IMR-90 (cell line): ENCODE results near the gene ZNF436. TPM values are rescaled to one million over a fixed set of nuclear protein-coding genes. Genes with fewer than 3 reads are reported as not detected.

Experiments
- ATAC-seq: fragments of 200-7000 bp; cut with Tn5 transposase; 2 replicates; pipeline ENCODE4 v1.9.1; 2020; ENCODE audit warnings: low read depth, mild to moderate bottlenecking, moderate library complexity
- BruUV-seq: library from RNA; stranded (reverse); fragments of 400-500 nt; replicated peaks from 2 replicates; lab custom pipeline; 2021; lab: Mats Ljungman, UMichigan
- CTCF ChIA-PET: fragments of 300-600 bp; formaldehyde crosslinking; extraction: SDS; loops from one replicate; lab custom pipeline; 2021; ENCODE audit warnings: antibody characterized with exemption; lab: Yijun Ruan, JAX
- POLR2A ChIA-PET: fragments of 300-600 bp; sonication (Branson Sonifier 250); formaldehyde crosslinking; loops from one replicate; lab custom pipeline; 2022; ENCODE audit warnings: antibody characterized with exemption; ENCODE audit not compliant: unreplicated experiment; lab: Charles Lee
- DNase-seq: peaks from one replicate; pipeline ENCODE4 v3.0.0; 2013
- H2AFZ ChIP-seq: replicated peaks from 2 replicates; pipeline ENCODE3; 2013; ENCODE audit warnings: low read length, mild to moderate bottlenecking; ENCODE audit not compliant: poor library complexity
- H2AK5ac ChIP-seq: 2 replicates; pipeline ENCODE4 v1.6.1; 2013; ENCODE audit warnings: low read depth, low read length, inconsistent platforms
- H2AK9ac ChIP-seq: replicated peaks from 2 replicates; pipeline ENCODE3; 2013; ENCODE audit warnings: mild to moderate bottlenecking, low read depth, low read length, moderate library complexity; ENCODE audit not compliant: poor library complexity
- H2BK120ac ChIP-seq: 2 replicates; pipeline ENCODE4 v1.6.1; 2013; ENCODE audit warnings: low read depth, low read length, inconsistent platforms
- H2BK15ac ChIP-seq: 3 replicates; pipeline ENCODE4 v1.6.1; 2013; ENCODE audit warnings: low read depth, low read length, inconsistent platforms
- H2BK20ac ChIP-seq: 2 replicates; pipeline ENCODE4 v1.6.1; 2013; ENCODE audit warnings: low read depth, mild to moderate bottlenecking, inconsistent platforms, low read length, moderate library complexity
- H2BK5ac ChIP-seq: 2 replicates; pipeline ENCODE4 v1.6.1; 2013; ENCODE audit warnings: mild to moderate bottlenecking, low read depth, low read length, inconsistent platforms; ENCODE audit not compliant: poor library complexity, severe bottlenecking
- H3K14ac ChIP-seq: replicated peaks from 2 replicates; pipeline ENCODE4 v1.6.1; 2013; ENCODE audit warnings: low read depth, low read length, inconsistent platforms
- H3K18ac ChIP-seq: 2 replicates; pipeline ENCODE4 v1.6.1; 2013; ENCODE audit warnings: low read depth, low read length, control low read depth
- H3K23ac ChIP-seq: 2 replicates; pipeline ENCODE4 v1.6.1; 2013; ENCODE audit warnings: low read depth, low read length, inconsistent platforms
- H3K27ac ChIP-seq: 2 replicates; pipeline ENCODE4 v1.5.1; 2013; ENCODE audit warnings: mild to moderate bottlenecking, control low read depth, low read length; ENCODE audit not compliant: insufficient read depth
- H3K27me3 ChIP-seq: 2 replicates; pipeline ENCODE4 v1.6.1; 2013; ENCODE audit warnings: low read length; ENCODE audit not compliant: control insufficient read depth, insufficient read depth
- H3K36me3 ChIP-seq: 2 replicates; pipeline ENCODE4 v1.6.1; 2013; ENCODE audit warnings: low read length, mixed read lengths; ENCODE audit not compliant: control insufficient read depth, insufficient read depth
- H3K4ac ChIP-seq: 2 replicates; pipeline ENCODE4 v1.6.1; 2013; ENCODE audit warnings: low read depth, low read length, inconsistent platforms
- H3K4me1 ChIP-seq: 2 replicates; pipeline ENCODE4 v1.6.1; 2013; ENCODE audit warnings: low read length, mixed read lengths; ENCODE audit not compliant: control insufficient read depth, insufficient read depth
- H3K4me2 ChIP-seq: 2 replicates; pipeline ENCODE4 v1.6.1; 2013; ENCODE audit warnings: low read depth, mild to moderate bottlenecking, control low read depth, low read length, moderate library complexity
- H3K4me3 ChIP-seq: 2 replicates; pipeline ENCODE4 v1.5.1; 2013; ENCODE audit warnings: low read depth, mild to moderate bottlenecking, control low read depth, low read length, moderate library complexity; ENCODE audit not compliant: insufficient read depth
- H3K56ac ChIP-seq: 2 replicates; pipeline ENCODE4 v1.6.1; 2013; ENCODE audit warnings: low read length, inconsistent platforms; ENCODE audit not compliant: insufficient read depth; ENCODE audit errors: extremely low read depth
- H3K79me1 ChIP-seq, 2 experiments: 2 replicates each; pipeline ENCODE4 v1.6.1; 2013; ENCODE audit warnings: low read length in 2 of 2, inconsistent platforms in 1 of 2, low read depth in 1 of 2
- H3K9ac ChIP-seq: 2 replicates; pipeline ENCODE4 v1.6.1; 2013; ENCODE audit warnings: low read depth, low read length, control low read depth
- H3K9me1 ChIP-seq: 2 replicates; pipeline ENCODE4 v1.6.1; 2013; ENCODE audit warnings: low read length, inconsistent platforms; ENCODE audit not compliant: insufficient read depth
- H3K9me3 ChIP-seq: 2 replicates; pipeline ENCODE4 v1.6.1; 2013; ENCODE audit warnings: low read length; ENCODE audit not compliant: control insufficient read depth, insufficient read depth
- H4K20me1 ChIP-seq: 2 replicates; pipeline ENCODE4 v1.6.1; 2013; ENCODE audit warnings: low read length, inconsistent platforms; ENCODE audit not compliant: insufficient read depth
- H4K5ac ChIP-seq: 2 replicates; pipeline ENCODE4 v1.6.1; 2013; ENCODE audit warnings: mild to moderate bottlenecking, low read depth, low read length, control low read depth
- H4K8ac ChIP-seq, 2 experiments: 2 replicates each; pipeline ENCODE4 v1.6.1; 2013; ENCODE audit warnings: low read depth in 2 of 2, low read length in 2 of 2, control low read depth in 1 of 2, inconsistent platforms in 1 of 2
- H4K91ac ChIP-seq: 2 replicates; pipeline ENCODE4 v1.6.1; 2013; ENCODE audit warnings: low read depth, low read length, inconsistent platforms; ENCODE audit not compliant: insufficient read depth
- CTCF ChIP-seq: conservative IDR thresholded peaks from 2 replicates; pipeline ENCODE4 v1.5.1; 2012; ENCODE audit warnings: mild to moderate bottlenecking, low read depth, low read length, improper control_type of control experiment
- POLR2A ChIP-seq: IDR thresholded peaks from 2 replicates; pipeline ENCODE4 v1.6.1; 2012; ENCODE audit warnings: mild to moderate bottlenecking, low read depth, low read length
- WGBS, 2 experiments: methylation state at CpG; one replicate each; pipeline versions ENCODE4 v1.1.5 to v1.1.7; 2013; ENCODE audit warnings: missing lambda C conversion rate in 2 of 2; ENCODE audit not compliant: insufficient read length in 1 of 2; ENCODE audit errors: extremely low coverage in 2 of 2; 5-methylcytosine and 5-hydroxymethylcytosine counted together
- dilution Hi-C: fragments of 300-500 bp; cut with HindIII; formaldehyde crosslinking; loops from one replicate; pipeline ENCODE4 v1.14.3; 2018; ENCODE audit warnings: low sequenced_read_pairs; ENCODE audit not compliant: unreplicated experiment
- in situ Hi-C: fragments of 300-500 bp; cut with MboI; formaldehyde crosslinking; loops from 3 replicates; pipeline ENCODE4 v1.14.3; 2019; ENCODE audit warnings: low sequenced_read_pairs, inconsistent platforms, mixed read lengths
- intact Hi-C: fragments of 100-400 bp; cut with micrococcal nuclease; formaldehyde crosslinking; loops from 2 replicates; pipeline ENCODE4 v1.10.0; 2022
- polyA plus RNA-seq, 3 experiments: library from polyadenylated mRNA; depleted of rRNA; stranded (reverse); fragments of >200 nt; gene quantifications; 2 replicates each; pipeline ENCODE4 v1.2.3, GENCODE V29; 2012; ENCODE audit warnings: low replicate concordance in 1 of 3
- total RNA-seq: library from RNA; depleted of rRNA; stranded (reverse); fragments of >200 nt; gene quantifications from 2 replicates; pipeline ENCODE4 v1.2.3, GENCODE V29; 2012

ZNF436 gene
- total and polyA plus RNA-seq, 2 of the 4 experiments (the other 2 are of a cell fraction): 5.3 to 14.3 TPM

GRCh38 chr1:23345920-23346319, 23.7 kb downstream of the ZNF436 start:
- Histone ChIP-seq H3K14ac (no peak overlapping the region), H3K27me3 (no peaks in the 10 kb centered on the region), H2BK120ac (no peak overlapping the region), H4K20me1 (peaks cover 24% of the 10 kb centered on the region), H3K9me1 (no peaks in the 10 kb centered on the region), H3K4ac (no peak overlapping the region), H3K4me3 (no peak overlapping the region), H2AK5ac (no peak overlapping the region; the same call in 1 of the 2 replicates), H4K91ac (no peak overlapping the region), H3K9ac (no peak overlapping the region), H4K8ac (peak overlapping the region in 1 of 2 experiments; percentile 96; a peak in 2 of 4 replicates), H3K27ac (no peak overlapping the region), H2BK20ac (no peak overlapping the region), H2BK15ac (no peak overlapping the region), H3K23ac (no peak overlapping the region), H2BK5ac (no peak overlapping the region), H3K4me1 (no peaks in the 10 kb centered on the region; the same call in 1 of the 2 replicates), H3K9me3 (no peaks in the 10 kb centered on the region), H3K4me2 (no peak overlapping the region), H3K18ac (no peak overlapping the region), H3K79me1 (no peaks in the 10 kb centered on the region), H4K5ac (no peak overlapping the region), H2AFZ (no peak overlapping the region), H3K56ac (no peak overlapping the region), H2AK9ac (peak overlapping the region; percentile 89), H3K36me3 (no peaks in the 10 kb centered on the region)
- in situ Hi-C loops (no loop called here), dilution Hi-C loops (no loop called here), intact Hi-C loops (no loop called here)
- TF ChIP-seq CTCF (no peak), POLR2A (no peak)
- CTCF ChIA-PET: interaction anchor here (0.9 kb wide), 1 partner anchor 8 kb away, joined by 6 read pairs; no protein-coding TSS in a partner anchor
- POLR2A ChIA-PET: no interaction called here
- WGBS, 2 experiments: 100% methylated on average over 11 of the region's 14 CpGs; no CpG with 5 or more reads in 1 of the 2 experiments
- BruUV-seq: no TSS peak
- ATAC-seq (no peak), DNase-seq (no peak)
